ENCODE data around the gene WDR6. TPM values are rescaled to one million over a fixed set of nuclear protein-coding genes. Genes with fewer than 3 reads are reported as not detected.

The WDR6 gene
- polyA plus RNA-seq, 2 of the 4 experiments (the other 2 are of a cell fraction) = 64.2 to 99.6 TPM

GRCh38 chr3:49054344-49054862, 47.2 kb downstream of the WDR6 start:
- TF ChIP-seq BHLHE40 (IDR thresholded peaks at IDR 0.05; ENCODE audit: low read depth, low read length) (no peak), PHF8 (IDR thresholded peaks at IDR 0.05; ENCODE audit: borderline replicate concordance, low read depth) (no peak), JUN (IDR thresholded peaks at IDR 0.05) (no peak), RNF2 (IDR thresholded peaks at IDR 0.05; ENCODE audit: borderline replicate concordance, low read depth) (no peak), MYC (IDR thresholded peaks at IDR 0.05; ENCODE audit: borderline replicate concordance, low read length) (no peak), ZFP36 (IDR thresholded peaks at IDR 0.05; ENCODE audit: borderline replicate concordance, partially characterized antibody) (no peak)
- no peak for FAIRE-seq
- Histone ChIP-seq H3K4me1 (no peaks in the 10 kb centered on the region), H3K4me2 (no peak overlapping the region), H3K9me3 (no peaks in the 10 kb centered on the region), H3K4me3 (no peak overlapping the region), H3K27ac (no peak overlapping the region)
- DNase-seq (ENCODE audit: low read depth in 1 of 2, low spot score in 1 of 2) = no peak
- ChIA-PET CTCF (no interaction called here), POLR2A (no interaction called here)
- 84% methylated on average over 2 of the region's 2 CpGs for WGBS (ENCODE audit: missing lambda C conversion rate)
- no peak for ATAC-seq

GRCh38 chr3:49057268-49057667, 50.1 kb downstream of the WDR6 start:
- ATAC-seq (peak in 1 of 2 experiments; percentile 19; a peak in 1 of 6 replicates), FAIRE-seq (no peak), DNase-seq (ENCODE audit: low read depth in 1 of 2, low spot score in 1 of 2) (no peak)
- H3K4me1 ChIP-seq = no peaks in the 10 kb centered on the region
- ChIA-PET POLR2A (no interaction called here), CTCF (no interaction called here)
- no peaks in the 10 kb centered on the region for H3K9me3 ChIP-seq
- H3K4me2 ChIP-seq = no peak overlapping the region
- no peak overlapping the region for H3K4me3 ChIP-seq
- TF ChIP-seq NFE2L2 (conservative IDR thresholded peaks at IDR 0.05; ENCODE audit: low read length) = no peak
- TF ChIP-seq HOXA7 (CRISPR knock-in tag; IDR thresholded peaks at IDR 0.05) = no peak
- TF ChIP-seq FOSB (CRISPR knock-in tag; IDR thresholded peaks at IDR 0.05) = no peak
- TF ChIP-seq HMGXB4 (CRISPR knock-in tag; IDR thresholded peaks at IDR 0.05; ENCODE audit: borderline replicate concordance) = no peak
- TF ChIP-seq EHMT2 (IDR thresholded peaks at IDR 0.05; ENCODE audit: low read depth) = no peak
- no peak for TF ChIP-seq NR3C1 (IDR thresholded peaks at IDR 0.05)
- no peak for TF ChIP-seq CEBPB (IDR thresholded peaks at IDR 0.05)
- no peak for TF ChIP-seq RARB (CRISPR knock-in tag; IDR thresholded peaks at IDR 0.05)
- no peak for TF ChIP-seq TP53 (CRISPR knock-in tag; IDR thresholded peaks at IDR 0.05)
- TF ChIP-seq HDAC2 (IDR thresholded peaks at IDR 0.05) = no peak
- TF ChIP-seq CTCF (IDR thresholded peaks at IDR 0.05) = no peak
- TF ChIP-seq BCL3 (IDR thresholded peaks at IDR 0.05) = no peak
- no peak for TF ChIP-seq ELK1 (IDR thresholded peaks at IDR 0.05; ENCODE audit: low read depth, low read length)
- TF ChIP-seq RNF2 (IDR thresholded peaks at IDR 0.05; ENCODE audit: borderline replicate concordance, low read depth) = no peak
- no peak overlapping the region for H3K27ac ChIP-seq
- WGBS (ENCODE audit: missing lambda C conversion rate) = 94% methylated on average over 3 of the region's 10 CpGs
